HEK293 (cell line): ENCODE data around the gene PHACTR3.

Experiments
- CTCF ChIA-PET: fragments of 350-600 bp; formaldehyde crosslinking; extraction: SDS; loops from one replicate; lab custom pipeline; 2021; ENCODE audit warnings: antibody characterized with exemption; lab: Yijun Ruan, JAX
- POLR2A ChIA-PET: fragments of 300-600 bp; formaldehyde crosslinking; extraction: SDS; loops from one replicate; lab custom pipeline; 2020; ENCODE audit warnings: antibody characterized with exemption, inconsistent platforms; lab: Yijun Ruan, JAX
- H3K27ac ChIP-seq: fragments of 200-500 bp; sonication (Bioruptor generic); 2 replicates; pipeline ENCODE4 v1.5.1; 2014; ENCODE audit warnings: low read depth, low read length, control low read depth, inconsistent platforms; ENCODE audit errors: extremely low read depth
- H3K36me3 ChIP-seq, 2 experiments: fragments of 200-500 bp in 1 of 2; sonication (Bioruptor generic) in 1 of 2; 1 replicate in 1 of 2; 2 replicates in 1 of 2; pipeline ENCODE4 v1.5.1; 2014 to 2017; ENCODE audit warnings: inconsistent platforms in 2 of 2, low read length in 2 of 2; ENCODE audit not compliant: control insufficient read depth in 2 of 2, insufficient read depth in 1 of 2
- H3K4me1 ChIP-seq: fragments of 200-500 bp; sonication (Bioruptor generic); 2 replicates; pipeline ENCODE4 v1.5.1; 2014; ENCODE audit warnings: mild to moderate bottlenecking, low read length, inconsistent platforms; ENCODE audit not compliant: control insufficient read depth, insufficient read depth
- H3K4me3 ChIP-seq: 2 replicates; pipeline ENCODE4 v1.5.1; 2011; ENCODE audit warnings: low read depth, mild to moderate bottlenecking, control low read depth, low read length, moderate library complexity
- H3K9me3 ChIP-seq: fragments of 200-500 bp; sonication (Bioruptor generic); 2 replicates; pipeline ENCODE4 v1.5.1; 2014; ENCODE audit warnings: low read depth, low read length, inconsistent platforms; ENCODE audit not compliant: control insufficient read depth, insufficient read depth
- BCL11A ChIP-seq: fragments of 450-650 bp; formaldehyde crosslinking; IDR thresholded peaks from 2 replicates; pipeline ENCODE4 v1.5.1; 2016; ENCODE audit warnings: low read depth, missing biosample characterization, missing genetic modification characterization
- GLIS1 ChIP-seq: fragments of 450-650 bp; formaldehyde crosslinking; IDR thresholded peaks from 2 replicates; pipeline ENCODE4 v1.5.1; 2016; ENCODE audit warnings: missing biosample characterization, missing genetic modification characterization
- KLF8 ChIP-seq: fragments of 450-650 bp; formaldehyde crosslinking; IDR thresholded peaks from 2 replicates; pipeline ENCODE4 v1.5.1; 2016; ENCODE audit warnings: missing biosample characterization, missing genetic modification characterization
- ZBTB21 ChIP-seq: fragments of 450-650 bp; formaldehyde crosslinking; IDR thresholded peaks from 2 replicates; pipeline ENCODE4 v1.5.1; 2017; ENCODE audit warnings: missing biosample characterization, missing genetic modification characterization
- ZNF155 ChIP-seq: fragments of 450-650 bp; formaldehyde crosslinking; IDR thresholded peaks from 2 replicates; pipeline ENCODE4 v1.5.1; 2016; ENCODE audit warnings: missing biosample characterization, missing genetic modification characterization
- ZNF239 ChIP-seq: fragments of 450-650 bp; formaldehyde crosslinking; IDR thresholded peaks from 2 replicates; pipeline ENCODE4 v1.5.1; 2016; ENCODE audit warnings: missing biosample characterization, missing genetic modification characterization
- ZNF366 ChIP-seq: fragments of 450-650 bp; formaldehyde crosslinking; conservative IDR thresholded peaks from 2 replicates; pipeline ENCODE4 v1.5.1; 2016; ENCODE audit warnings: missing biosample characterization, missing genetic modification characterization
- ZNF394 ChIP-seq: fragments of 450-650 bp; formaldehyde crosslinking; IDR thresholded peaks from 2 replicates; pipeline ENCODE4 v1.5.1; 2016; ENCODE audit warnings: missing biosample characterization, missing genetic modification characterization, mild to moderate bottlenecking, moderate library complexity, borderline replicate concordance
- ZNF501 ChIP-seq: fragments of 450-650 bp; formaldehyde crosslinking; IDR thresholded peaks from 2 replicates; pipeline ENCODE4 v1.5.1; 2016; ENCODE audit warnings: missing biosample characterization, missing genetic modification characterization
- ZNF544 ChIP-seq: fragments of 450-650 bp; formaldehyde crosslinking; IDR thresholded peaks from 2 replicates; pipeline ENCODE4 v1.5.0; 2017; ENCODE audit warnings: missing biosample characterization, missing genetic modification characterization
- ZNF549 ChIP-seq: fragments of 450-650 bp; IDR thresholded peaks from 2 replicates; pipeline ENCODE4 v1.5.1; 2018; ENCODE audit warnings: missing biosample characterization, missing genetic modification characterization, mild to moderate bottlenecking, inconsistent platforms, moderate library complexity
- ZNF561 ChIP-seq: fragments of 450-650 bp; IDR thresholded peaks from 2 replicates; pipeline ENCODE4 v1.5.1; 2018; ENCODE audit warnings: missing biosample characterization, missing genetic modification characterization, borderline replicate concordance
- ZNF596 ChIP-seq: fragments of 450-650 bp; IDR thresholded peaks from 2 replicates; pipeline ENCODE4 v1.5.0; 2018; ENCODE audit warnings: missing biosample characterization, mild to moderate bottlenecking, missing genetic modification characterization, moderate library complexity
- ZNF621 ChIP-seq: fragments of 450-650 bp; formaldehyde crosslinking; IDR thresholded peaks from 2 replicates; pipeline ENCODE4 v1.5.1; 2017; ENCODE audit warnings: missing biosample characterization, missing genetic modification characterization
- ZNF791 ChIP-seq: fragments of 450-650 bp; formaldehyde crosslinking; IDR thresholded peaks from 2 replicates; pipeline ENCODE4 v1.5.1; 2016; ENCODE audit warnings: missing biosample characterization, missing genetic modification characterization
- TF ChIP-seq, protein P1 (sequence below): fragments of 450-650 bp; formaldehyde crosslinking; IDR thresholded peaks from 2 replicates; pipeline ENCODE4 v1.5.0; 2017; ENCODE audit warnings: missing biosample characterization, missing genetic modification characterization, borderline replicate concordance
- TF ChIP-seq, protein P2 (sequence below): fragments of 450-650 bp; formaldehyde crosslinking; conservative IDR thresholded peaks from 2 replicates; pipeline ENCODE4 v1.5.1; 2016; ENCODE audit warnings: low read depth, missing biosample characterization, missing genetic modification characterization
- TF ChIP-seq, protein P3 (sequence below): fragments of 450-650 bp; formaldehyde crosslinking; IDR thresholded peaks from 2 replicates; pipeline ENCODE4 v1.5.1; 2016; ENCODE audit warnings: missing biosample characterization, missing genetic modification characterization
- TF ChIP-seq, protein P4 (sequence below): fragments of 450-650 bp; IDR thresholded peaks from 2 replicates; pipeline ENCODE4 v1.5.1; 2018; ENCODE audit warnings: missing biosample characterization, mild to moderate bottlenecking, missing genetic modification characterization

The PHACTR3 gene

DNA sequence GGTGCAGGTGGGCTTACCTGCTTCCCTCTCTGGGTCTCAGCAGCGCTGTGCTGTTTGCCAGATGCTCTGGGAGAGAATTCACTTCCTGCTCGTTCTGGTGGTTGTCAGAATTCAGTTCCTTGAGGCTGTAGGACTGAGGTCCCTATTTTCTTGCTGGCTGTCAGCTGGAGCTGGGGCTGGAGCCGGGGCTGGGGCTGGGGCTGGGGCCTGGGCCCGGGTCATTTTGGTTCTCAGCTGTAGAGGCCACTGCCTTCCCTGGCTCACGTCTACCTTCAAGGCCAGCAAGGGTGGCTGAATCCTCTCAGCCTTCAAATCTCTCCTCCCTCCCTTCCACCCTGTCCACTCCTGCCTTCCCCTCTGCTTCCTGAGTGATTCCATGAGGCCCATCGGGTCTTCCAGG lies 16.8 kb upstream of the PHACTR3 start (continued):
- no peak for TF ChIP-seq ZNF791 (tag by site-specific recombination)
- no peak for TF ChIP-seq ZBTB21 (tag by site-specific recombination)
- TF ChIP-seq ZNF544 (tag by site-specific recombination), result no peak
- TF ChIP-seq BCL11A (tag by site-specific recombination), result no peak
- TF ChIP-seq, protein P1, sequence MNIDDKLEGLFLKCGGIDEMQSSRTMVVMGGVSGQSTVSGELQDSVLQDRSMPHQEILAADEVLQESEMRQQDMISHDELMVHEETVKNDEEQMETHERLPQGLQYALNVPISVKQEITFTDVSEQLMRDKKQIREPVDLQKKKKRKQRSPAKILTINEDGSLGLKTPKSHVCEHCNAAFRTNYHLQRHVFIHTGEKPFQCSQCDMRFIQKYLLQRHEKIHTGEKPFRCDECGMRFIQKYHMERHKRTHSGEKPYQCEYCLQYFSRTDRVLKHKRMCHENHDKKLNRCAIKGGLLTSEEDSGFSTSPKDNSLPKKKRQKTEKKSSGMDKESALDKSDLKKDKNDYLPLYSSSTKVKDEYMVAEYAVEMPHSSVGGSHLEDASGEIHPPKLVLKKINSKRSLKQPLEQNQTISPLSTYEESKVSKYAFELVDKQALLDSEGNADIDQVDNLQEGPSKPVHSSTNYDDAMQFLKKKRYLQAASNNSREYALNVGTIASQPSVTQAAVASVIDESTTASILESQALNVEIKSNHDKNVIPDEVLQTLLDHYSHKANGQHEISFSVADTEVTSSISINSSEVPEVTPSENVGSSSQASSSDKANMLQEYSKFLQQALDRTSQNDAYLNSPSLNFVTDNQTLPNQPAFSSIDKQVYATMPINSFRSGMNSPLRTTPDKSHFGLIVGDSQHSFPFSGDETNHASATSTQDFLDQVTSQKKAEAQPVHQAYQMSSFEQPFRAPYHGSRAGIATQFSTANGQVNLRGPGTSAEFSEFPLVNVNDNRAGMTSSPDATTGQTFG (tag by site-specific recombination), result no peak
- TF ChIP-seq, all 188 proteins: peak for 0

DNA sequence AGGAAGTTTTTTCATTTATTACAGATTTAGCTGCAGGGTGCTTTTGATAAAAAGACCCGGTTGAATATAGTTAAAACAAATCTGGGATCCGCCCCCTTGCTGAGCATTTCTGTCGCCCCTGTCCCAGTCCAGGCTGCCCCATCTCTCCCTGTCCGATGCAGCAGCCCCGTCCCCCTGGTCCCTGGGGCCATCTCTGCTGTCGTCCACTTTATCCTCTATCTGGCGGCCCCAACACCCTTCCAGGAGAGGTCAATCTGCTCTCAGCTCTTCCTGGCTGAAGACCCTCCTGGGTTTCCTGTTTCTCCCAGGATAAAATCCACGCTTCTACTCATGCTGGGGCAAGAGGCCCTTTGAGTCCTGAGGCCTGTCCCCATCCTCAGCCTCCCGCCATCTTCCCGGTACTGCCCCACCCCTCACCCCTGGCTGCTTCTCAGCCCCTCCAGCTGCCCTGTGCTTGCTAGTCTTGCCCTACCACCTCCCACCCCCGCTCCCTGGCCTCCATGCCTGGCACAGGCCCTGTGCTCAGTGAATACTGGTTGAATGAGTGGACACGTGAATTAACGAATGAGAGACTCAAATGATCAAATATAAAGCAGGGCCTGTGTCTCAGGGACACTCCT lies 16.0 kb upstream of the PHACTR3 start:
- H3K4me3 ChIP-seq, result no peak overlapping the region
- no peak overlapping the region for H3K27ac ChIP-seq
- H3K4me1 ChIP-seq, result no peaks in the 10 kb centered on the region
- CTCF ChIA-PET, result interaction anchor here (1.5 to 2.4 kb wide), 2 partner anchors 10 to 15 kb away, joined by 5 to 17 read pairs; no protein-coding TSS in a partner anchor
- no peaks in the 10 kb centered on the region for H3K9me3 ChIP-seq
- H3K36me3 ChIP-seq, result no peaks in the 10 kb centered on the region
- POLR2A ChIA-PET, result no interaction called here
- TF ChIP-seq ZNF155 (tag by site-specific recombination) (no peak), ZBTB21 (tag by site-specific recombination) (no peak), KLF8 (tag by site-specific recombination) (no peak), GLIS1 (tag by site-specific recombination) (no peak), ZNF501 (tag by site-specific recombination) (no peak), ZNF366 (no peak)

DNA sequence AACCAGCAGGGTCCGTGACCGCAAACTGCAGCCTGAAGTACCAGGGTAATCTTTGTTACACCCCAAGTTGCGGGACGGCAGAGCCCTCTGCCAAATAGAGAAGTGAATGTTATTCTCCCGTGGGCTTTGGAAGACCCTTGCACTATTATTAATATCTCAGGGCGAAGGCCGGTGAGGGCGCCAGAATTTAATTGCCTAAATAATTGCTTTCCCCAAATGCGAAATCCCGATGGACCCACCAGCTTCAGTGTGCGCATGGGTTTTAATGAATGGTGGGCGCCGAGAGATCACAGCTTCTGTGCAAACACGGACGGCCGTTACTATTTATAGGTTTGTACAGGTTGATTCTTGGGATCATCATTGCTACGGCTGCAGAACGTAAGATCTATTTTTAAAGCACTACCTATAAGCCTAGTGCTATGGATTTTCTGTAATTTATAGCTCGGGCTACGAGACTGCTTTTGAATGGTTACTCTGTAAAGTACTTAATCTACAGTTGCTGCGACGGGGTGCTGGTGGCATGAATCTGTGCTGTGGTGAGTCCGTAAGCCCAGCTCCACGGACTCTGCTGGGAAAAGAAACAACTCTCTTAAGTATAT lies 15.2 kb upstream of the PHACTR3 start:
- H3K4me1 ChIP-seq, result no peaks in the 10 kb centered on the region
- H3K27ac ChIP-seq, result no peak overlapping the region
- CTCF ChIA-PET, result interaction anchor here (2.4 kb wide), 1 partner anchor 9 kb away, joined by 17 read pairs; no protein-coding TSS in a partner anchor
- POLR2A ChIA-PET, result no interaction called here
- no peaks in the 10 kb centered on the region for H3K9me3 ChIP-seq
- H3K4me3 ChIP-seq, result no peak overlapping the region
- no peaks in the 10 kb centered on the region for H3K36me3 ChIP-seq
- TF ChIP-seq, protein P2, sequence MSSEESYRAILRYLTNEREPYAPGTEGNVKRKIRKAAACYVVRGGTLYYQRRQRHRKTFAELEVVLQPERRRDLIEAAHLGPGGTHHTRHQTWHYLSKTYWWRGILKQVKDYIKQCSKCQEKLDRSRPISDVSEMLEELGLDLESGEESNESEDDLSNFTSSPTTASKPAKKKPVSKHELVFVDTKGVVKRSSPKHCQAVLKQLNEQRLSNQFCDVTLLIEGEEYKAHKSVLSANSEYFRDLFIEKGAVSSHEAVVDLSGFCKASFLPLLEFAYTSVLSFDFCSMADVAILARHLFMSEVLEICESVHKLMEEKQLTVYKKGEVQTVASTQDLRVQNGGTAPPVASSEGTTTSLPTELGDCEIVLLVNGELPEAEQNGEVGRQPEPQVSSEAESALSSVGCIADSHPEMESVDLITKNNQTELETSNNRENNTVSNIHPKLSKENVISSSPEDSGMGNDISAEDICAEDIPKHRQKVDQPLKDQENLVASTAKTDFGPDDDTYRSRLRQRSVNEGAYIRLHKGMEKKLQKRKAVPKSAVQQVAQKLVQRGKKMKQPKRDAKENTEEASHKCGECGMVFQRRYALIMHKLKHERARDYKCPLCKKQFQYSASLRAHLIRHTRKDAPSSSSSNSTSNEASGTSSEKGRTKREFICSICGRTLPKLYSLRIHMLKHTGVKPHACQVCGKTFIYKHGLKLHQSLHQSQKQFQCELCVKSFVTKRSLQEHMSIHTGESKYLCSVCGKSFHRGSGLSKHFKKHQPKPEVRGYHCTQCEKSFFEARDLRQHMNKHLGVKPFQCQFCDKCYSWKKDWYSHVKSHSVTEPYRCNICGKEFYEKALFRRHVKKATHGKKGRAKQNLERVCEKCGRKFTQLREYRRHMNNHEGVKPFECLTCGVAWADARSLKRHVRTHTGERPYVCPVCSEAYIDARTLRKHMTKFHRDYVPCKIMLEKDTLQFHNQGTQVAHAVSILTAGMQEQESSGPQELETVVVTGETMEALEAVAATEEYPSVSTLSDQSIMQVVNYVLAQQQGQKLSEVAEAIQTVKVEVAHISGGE (tag by site-specific recombination), result no peak
- TF ChIP-seq ZNF394 (no peak), ZNF549 (tag by site-specific recombination) (no peak), ZNF239 (tag by site-specific recombination) (no peak), ZNF621 (tag by site-specific recombination) (no peak), ZNF596 (tag by site-specific recombination) (no peak), ZNF561 (tag by site-specific recombination) (no peak)
- TF ChIP-seq, protein P3, sequence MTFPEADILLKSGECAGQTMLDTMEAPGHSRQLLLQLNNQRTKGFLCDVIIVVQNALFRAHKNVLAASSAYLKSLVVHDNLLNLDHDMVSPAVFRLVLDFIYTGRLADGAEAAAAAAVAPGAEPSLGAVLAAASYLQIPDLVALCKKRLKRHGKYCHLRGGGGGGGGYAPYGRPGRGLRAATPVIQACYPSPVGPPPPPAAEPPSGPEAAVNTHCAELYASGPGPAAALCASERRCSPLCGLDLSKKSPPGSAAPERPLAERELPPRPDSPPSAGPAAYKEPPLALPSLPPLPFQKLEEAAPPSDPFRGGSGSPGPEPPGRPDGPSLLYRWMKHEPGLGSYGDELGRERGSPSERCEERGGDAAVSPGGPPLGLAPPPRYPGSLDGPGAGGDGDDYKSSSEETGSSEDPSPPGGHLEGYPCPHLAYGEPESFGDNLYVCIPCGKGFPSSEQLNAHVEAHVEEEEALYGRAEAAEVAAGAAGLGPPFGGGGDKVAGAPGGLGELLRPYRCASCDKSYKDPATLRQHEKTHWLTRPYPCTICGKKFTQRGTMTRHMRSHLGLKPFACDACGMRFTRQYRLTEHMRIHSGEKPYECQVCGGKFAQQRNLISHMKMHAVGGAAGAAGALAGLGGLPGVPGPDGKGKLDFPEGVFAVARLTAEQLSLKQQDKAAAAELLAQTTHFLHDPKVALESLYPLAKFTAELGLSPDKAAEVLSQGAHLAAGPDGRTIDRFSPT (tag by site-specific recombination), result no peak
- TF ChIP-seq, protein P4, sequence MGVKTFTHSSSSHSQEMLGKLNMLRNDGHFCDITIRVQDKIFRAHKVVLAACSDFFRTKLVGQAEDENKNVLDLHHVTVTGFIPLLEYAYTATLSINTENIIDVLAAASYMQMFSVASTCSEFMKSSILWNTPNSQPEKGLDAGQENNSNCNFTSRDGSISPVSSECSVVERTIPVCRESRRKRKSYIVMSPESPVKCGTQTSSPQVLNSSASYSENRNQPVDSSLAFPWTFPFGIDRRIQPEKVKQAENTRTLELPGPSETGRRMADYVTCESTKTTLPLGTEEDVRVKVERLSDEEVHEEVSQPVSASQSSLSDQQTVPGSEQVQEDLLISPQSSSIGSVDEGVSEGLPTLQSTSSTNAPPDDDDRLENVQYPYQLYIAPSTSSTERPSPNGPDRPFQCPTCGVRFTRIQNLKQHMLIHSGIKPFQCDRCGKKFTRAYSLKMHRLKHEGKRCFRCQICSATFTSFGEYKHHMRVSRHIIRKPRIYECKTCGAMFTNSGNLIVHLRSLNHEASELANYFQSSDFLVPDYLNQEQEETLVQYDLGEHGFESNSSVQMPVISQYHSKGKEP (tag by site-specific recombination), result no peak
- TF ChIP-seq, protein P1 (tag by site-specific recombination), result no peak
